Measurements from ENCODE around the gene PRKAR1B.
"Not testable (repeated sequence)": the region's sequence is repeated elsewhere in the genome, so short reads cannot be mapped to it uniquely, and the experiment has no call there.

Gene PRKAR1B

GRCh38 chr7:756928-757560, 30.0 kb upstream of the PRKAR1B start:
- no peak for DNase-seq (ENCODE audit: low read depth in 2 of 2)

- DNase-seq (ENCODE audit: low read depth in 2 of 2): no peak
These were observed 29.3 kb upstream of the PRKAR1B start for GRCh38 chr7:756231-756927.

- no peak for DNase-seq (ENCODE audit: low read depth in 2 of 2)
These were observed 28.3 kb upstream of the PRKAR1B start for GRCh38 chr7:755413-755805.

GRCh38 chr7:754531-755412, 27.7 kb upstream of the PRKAR1B start:
- DNase-seq (ENCODE audit: low read depth in 2 of 2): no peak

GRCh38 chr7:753190-753589, 26.1 kb upstream of the PRKAR1B start:
- no peak for DNase-seq (ENCODE audit: low read depth in 2 of 2)

- DNase-seq (ENCODE audit: low read depth in 2 of 2): not testable (repeated sequence)
These were observed 25.2 kb upstream of the PRKAR1B start for GRCh38 chr7:752256-752655.

- no peak for DNase-seq (ENCODE audit: low read depth in 2 of 2)
These were observed 24.7 kb upstream of the PRKAR1B start for GRCh38 chr7:751826-752225.

- DNase-seq (ENCODE audit: low read depth in 2 of 2): no peak
These were observed 23.2 kb upstream of the PRKAR1B start for GRCh38 chr7:750111-750905.

- DNase-seq (ENCODE audit: low read depth in 2 of 2): no peak
These were observed 22.1 kb upstream of the PRKAR1B start for GRCh38 chr7:749140-749551.

- no peak for DNase-seq (ENCODE audit: low read depth in 2 of 2)
These were observed 21.4 kb upstream of the PRKAR1B start for GRCh38 chr7:748446-748845.

GRCh38 chr7:747186-747585, 20.1 kb upstream of the PRKAR1B start:
- no peak for DNase-seq (ENCODE audit: low read depth in 2 of 2)

- no peak for DNase-seq (ENCODE audit: low read depth in 2 of 2)
These were observed 19.3 kb upstream of the PRKAR1B start for GRCh38 chr7:746155-747061.

GRCh38 chr7:745431-746154, 18.5 kb upstream of the PRKAR1B start:
- no peak for DNase-seq (ENCODE audit: low read depth in 2 of 2)

- DNase-seq (ENCODE audit: low read depth in 2 of 2): no peak
These were observed 17.9 kb upstream of the PRKAR1B start for GRCh38 chr7:744854-745430.

GRCh38 chr7:744128-744520, 17.0 kb upstream of the PRKAR1B start:
- not testable (repeated sequence) for DNase-seq (ENCODE audit: low read depth in 2 of 2)

GRCh38 chr7:743341-744127, 16.5 kb upstream of the PRKAR1B start:
- DNase-seq (ENCODE audit: low read depth in 2 of 2): not testable (repeated sequence)

- DNase-seq (ENCODE audit: low read depth in 2 of 2): no peak
These were observed 15.7 kb upstream of the PRKAR1B start for GRCh38 chr7:742791-743190.

- DNase-seq (ENCODE audit: low read depth in 2 of 2): no peak
These were observed 14.8 kb upstream of the PRKAR1B start for GRCh38 chr7:741850-742249.

GRCh38 chr7:741191-741671, 14.2 kb upstream of the PRKAR1B start:
- no peak for DNase-seq (ENCODE audit: low read depth in 2 of 2)

Data from stimulated activated CD8-positive, alpha-beta memory T cell treated with anti-CD3 and anti-CD28 coated beads, Interleukin-7, amount 100 ng/mL, for 4 hours (primary cell).